Measurements from ENCODE around the gene ROM1. TPM values are rescaled to one million over a fixed set of nuclear protein-coding genes. Genes with fewer than 3 reads are reported as not detected.
"Not testable (repeated sequence)": the region's sequence is repeated elsewhere in the genome, so short reads cannot be mapped to it uniquely, and the experiment has no call there.

Gene ROM1
- total and polyA plus RNA-seq, 2 donors (not counting 3 experiments of a cell fraction or from before 2014, with no cell fraction given): 5.3 to 8.8 TPM

- Histone ChIP-seq H2AFZ (ENCODE audit: low read depth, low read length) (no peak overlapping the region), H3K4me2 (ENCODE audit: insufficient read depth, low read length) (no peak overlapping the region), H3K27me3 (ENCODE audit: control insufficient read depth in 2 of 2, insufficient read depth in 2 of 2, low read length in 2 of 2) (no peaks in the 10 kb centered on the region), H3K9me1 (replicated peaks; ENCODE audit: control insufficient read depth, extremely low read depth, insufficient read depth, low read length) (no peaks in the 10 kb centered on the region), H3K27ac (ENCODE audit: insufficient read depth, low read depth, low read length) (no peak overlapping the region), H3K4me1 (ENCODE audit: control insufficient read depth, extremely low read depth, insufficient read depth, low read length) (peaks cover 19% of the 10 kb centered on the region), H3K9ac (replicated peaks; ENCODE audit: extremely low read depth, insufficient read depth, low read length) (no peak overlapping the region), H3K79me2 (ENCODE audit: control insufficient read depth, insufficient read depth, low read length) (peaks cover 12% of the 10 kb centered on the region), H3K36me3 (ENCODE audit: control insufficient read depth in 2 of 2, extremely low read depth in 1 of 2, insufficient read depth in 2 of 2, low read length in 2 of 2) (peaks cover 0 to 6% of the 10 kb centered on the region in 2 experiments), H4K20me1 (replicated peaks; ENCODE audit: control insufficient read depth, extremely low read depth, insufficient read depth, low read length) (no peaks in the 10 kb centered on the region), H3K4me3 (replicated peaks in 1 of 3; ENCODE audit: insufficient read depth in 1 of 3, low read depth in 1 of 3, low read length in 3 of 3) (no peak overlapping the region), H3K9me3 (replicated peaks; ENCODE audit: control insufficient read depth, insufficient read depth, low read length) (no peaks in the 10 kb centered on the region)
- dilution Hi-C loops (cut with MboI; ENCODE audit: extremely low pct_ligation_motif_present, low sequenced_read_pairs): no loop called here
- no TSS peak for BruUV-seq (replicated peaks)
- ChIA-PET POLR2A (no interaction called here), CTCF (no interaction called here)
- intact Hi-C loops (cut with micrococcal nuclease): no loop called here
- DNase-seq (ENCODE audit: low read depth, low spot score): no peak
- FAIRE-seq: no peak
- no peak for TF ChIP-seq POLR2A (IDR thresholded peaks at IDR 0.05; ENCODE audit: low read depth, low read length)
- TF ChIP-seq GATA2 (IDR thresholded peaks at IDR 0.05; ENCODE audit: insufficient read depth, insufficient read length, low read depth, low read length): no peak
- no peak for TF ChIP-seq CTCF (IDR thresholded peaks at IDR 0.05; ENCODE audit: extremely low read depth in 1 of 2, insufficient read depth in 1 of 2, low read depth in 1 of 2, low read length in 2 of 2)
- no peak for TF ChIP-seq POLR2AphosphoS5 (IDR thresholded peaks at IDR 0.05; ENCODE audit: insufficient read depth, low read depth, low read length)
- no peak for TF ChIP-seq MAX (IDR thresholded peaks at IDR 0.05; ENCODE audit: insufficient read depth, insufficient read length)
- no peak for TF ChIP-seq JUN (IDR thresholded peaks at IDR 0.05; ENCODE audit: borderline replicate concordance, insufficient read depth, insufficient read length, low read depth)
- TF ChIP-seq FOS (IDR thresholded peaks at IDR 0.05; ENCODE audit: borderline replicate concordance, insufficient read depth, low read length): no peak
- TF ChIP-seq EZH2 (IDR thresholded peaks at IDR 0.05; ENCODE audit: borderline replicate concordance, low read depth, low read length, severe bottlenecking): no peak
Observed at GRCh38 chr11:62615521-62615920, 2.5 kb downstream of the ROM1 start.

GRCh38 chr11:62616957-62617356, 3.9 kb downstream of the ROM1 start:
- intact Hi-C loops (cut with micrococcal nuclease); BruUV-seq (replicated peaks); H3K9me3 ChIP-seq (replicated peaks; ENCODE audit: control insufficient read depth, insufficient read depth, low read length); FAIRE-seq; DNase-seq (ENCODE audit: low read depth, low spot score); H3K9ac ChIP-seq (replicated peaks; ENCODE audit: extremely low read depth, insufficient read depth, low read length); H3K4me3 ChIP-seq (replicated peaks in 1 of 3; ENCODE audit: insufficient read depth in 1 of 3, low read depth in 1 of 3, low read length in 3 of 3); H2AFZ ChIP-seq (ENCODE audit: low read depth, low read length); H3K79me2 ChIP-seq (ENCODE audit: control insufficient read depth, insufficient read depth, low read length); dilution Hi-C loops (cut with MboI; ENCODE audit: extremely low pct_ligation_motif_present, low sequenced_read_pairs); H3K36me3 ChIP-seq (ENCODE audit: control insufficient read depth in 2 of 2, extremely low read depth in 1 of 2, insufficient read depth in 2 of 2, low read length in 2 of 2); POLR2A ChIA-PET; CTCF ChIA-PET; H4K20me1 ChIP-seq (replicated peaks; ENCODE audit: control insufficient read depth, extremely low read depth, insufficient read depth, low read length); H3K4me2 ChIP-seq (ENCODE audit: insufficient read depth, low read length); H3K27me3 ChIP-seq (ENCODE audit: control insufficient read depth in 2 of 2, insufficient read depth in 2 of 2, low read length in 2 of 2); H3K9me1 ChIP-seq (replicated peaks; ENCODE audit: control insufficient read depth, extremely low read depth, insufficient read depth, low read length); H3K27ac ChIP-seq (ENCODE audit: insufficient read depth, low read depth, low read length): not testable (repeated sequence)
- peaks cover 13% of the 10 kb centered on the region for H3K4me1 ChIP-seq (ENCODE audit: control insufficient read depth, extremely low read depth, insufficient read depth, low read length)

Measured in endothelial cell of umbilical vein (primary cell).